Adrenal gland (tissue), 12 donors: ENCODE results near the gene FBLN2. TPM values are rescaled to one million over a fixed set of nuclear protein-coding genes. Genes with fewer than 3 reads are reported as not detected.

Source experiments
- DNase-seq, 7 donors: peaks; one replicate each; pipeline ENCODE4 v3.0.0-alpha.2; 2019 to 2020
- H3K27ac ChIP-seq, 5 donors: fragments of 200-600 bp; sonication (generic) in 4 of 5; 1 replicate in 3 of 5; 2 replicates in 2 of 5; pipeline versions ENCODE4 v1.5.1 to v1.8.0; 2016 to 2020; ENCODE audit warnings: mild to moderate bottlenecking in 1 of 5
- H3K27me3 ChIP-seq: fragments of 200-600 bp; 2 replicates; pipeline ENCODE4 v1.8.0; 2021
- H3K36me3 ChIP-seq, 2 donors: fragments of 200-600 bp; replicated peaks in 1 of 2; 1 replicate in 1 of 2; 2 replicates in 1 of 2; pipeline versions ENCODE4 v1.5.1 to v1.8.0; 2018 to 2022
- H3K4me1 ChIP-seq, 2 donors: fragments of 200-600 bp; replicated peaks in 1 of 2; 1 replicate in 1 of 2; 2 replicates in 1 of 2; pipeline versions ENCODE4 v1.5.1 to v1.8.0; 2018 to 2021
- H3K4me3 ChIP-seq, 4 donors: fragments of 200-600 bp; sonication (generic) in 3 of 4; one replicate each; pipeline ENCODE4 v1.5.1; 2016 to 2018
- H3K9me3 ChIP-seq, 3 donors: fragments of 200-600 bp; sonication (generic) in 1 of 3; replicated peaks in 1 of 3; 1 replicate in 2 of 3; 2 replicates in 1 of 3; pipeline versions ENCODE4 v1.5.1 to v1.8.0; 2016 to 2021
- CTCF ChIP-seq, 6 experiments: fragments of 450-650 bp in 4 of 6; fragments of 200-600 bp in 2 of 6; sonication (generic) in 1 of 6; IDR thresholded peaks; 1 replicate in 5 of 6; 2 replicates in 1 of 6; pipeline versions ENCODE4 v1.5.1 to v1.8.0; 2016 to 2021; ENCODE audit warnings: antibody characterized with exemption in 6 of 6, mild to moderate bottlenecking in 2 of 6, moderate library complexity in 1 of 6
- POLR2A ChIP-seq, 2 donors: fragments of 450-650 bp; IDR thresholded peaks; one replicate each; pipeline ENCODE4 v1.6.1; 2017; ENCODE audit warnings: antibody characterized with exemption in 2 of 2, mild to moderate bottlenecking in 2 of 2, moderate library complexity in 1 of 2
- WGBS, 4 donors: extraction: QIAGEN DNeasy Blood & Tissue Kit in 2 of 4; methylation state at CpG; one replicate each; pipeline versions ENCODE4 v1.1.5 to v1.1.7; 2013 to 2017; 5-methylcytosine and 5-hydroxymethylcytosine counted together
- intact Hi-C, 2 donors: fragments of 100-400 bp; cut with DNase I; formaldehyde crosslinking; loops; one replicate each; pipeline versions ENCODE4 v1.14.1 to v1.15.0; 2022 to 2023
- polyA plus RNA-seq, 3 donors: library from polyadenylated mRNA; stranded (reverse); fragments of 200-250 nt in 2 of 3; fragments of 350-450 nt in 1 of 3; fragmentation: Illumina TruSeq in 1 of 3; extraction: RNeasy Lipid Tissue Mini Kit (QIAGEN cat#74804) in 1 of 3; gene quantifications; one replicate each; pipeline ENCODE4 v1.2.3, GENCODE V29; 2013 to 2014
- total RNA-seq, 9 donors: library from RNA; depleted of rRNA in 4 of 9; stranded (reverse); fragments of >200 nt in 4 of 9; fragments of 120-200 nt in 1 of 9; fragmentation: NEBNext Ultra II Directional in 1 of 9; extraction: Animal tissue kit (Norgen Biotek cat#: 25700) in 1 of 9; gene quantifications; one replicate each; pipeline versions ENCODE4 v1.1.0 to v1.2.4, GENCODE V29; 2013 to 2023
- donor health status: healthy with polysubstance abuse.
- donor health status: Bipolar disorder and iron deficiency.
- donor health status: DM: yes; HTN: yes; CAD: no.
- donor health status: DM: no; HTN: no; CAD: no.
- donor health status: DM: no; HTN: no; CAD: no.
- donor health status: DM: yes; HTN: yes; CAD: no.

The FBLN2 gene
- total and polyA plus RNA-seq, 12 donors: 1.8 to 31.5 (median 7.0) TPM

- TF ChIP-seq POLR2A (IDR thresholded peaks at IDR 0.05) (no peak), CTCF (IDR thresholded peaks at IDR 0.05) (no peak)
- Histone ChIP-seq H3K9me3 (no peaks in the 10 kb centered on the region), H3K4me1 (no peaks in the 10 kb centered on the region), H3K27me3 (no peaks in the 10 kb centered on the region), H3K27ac (no peak overlapping the region), H3K36me3 (no peaks in the 10 kb centered on the region), H3K4me3 (no peak overlapping the region)
- DNase-seq: no peak
- 93 to 97% (median 94%) methylated on average over 12 to 14 of the region's 14 CpGs for WGBS, 4 donors
- intact Hi-C loops: no loop called here
Observed at GRCh38 chr3:13577181-13578121, 28.5 kb downstream of the FBLN2 start.

- Histone ChIP-seq H3K4me1 (no peaks in the 10 kb centered on the region), H3K36me3 (no peaks in the 10 kb centered on the region), H3K9me3 (no peaks in the 10 kb centered on the region), H3K27ac (no peak overlapping the region), H3K27me3 (no peaks in the 10 kb centered on the region), H3K4me3 (no peak overlapping the region)
- intact Hi-C loops: no loop called here
- TF ChIP-seq POLR2A (IDR thresholded peaks at IDR 0.05) (no peak), CTCF (IDR thresholded peaks at IDR 0.05) (no peak)
- 73 to 86% (median 77%) methylated on average over 2 of the region's 2 CpGs for WGBS, 4 donors
- no peak for DNase-seq
Observed at GRCh38 chr3:13578251-13578650, 29.3 kb downstream of the FBLN2 start.

DNA sequence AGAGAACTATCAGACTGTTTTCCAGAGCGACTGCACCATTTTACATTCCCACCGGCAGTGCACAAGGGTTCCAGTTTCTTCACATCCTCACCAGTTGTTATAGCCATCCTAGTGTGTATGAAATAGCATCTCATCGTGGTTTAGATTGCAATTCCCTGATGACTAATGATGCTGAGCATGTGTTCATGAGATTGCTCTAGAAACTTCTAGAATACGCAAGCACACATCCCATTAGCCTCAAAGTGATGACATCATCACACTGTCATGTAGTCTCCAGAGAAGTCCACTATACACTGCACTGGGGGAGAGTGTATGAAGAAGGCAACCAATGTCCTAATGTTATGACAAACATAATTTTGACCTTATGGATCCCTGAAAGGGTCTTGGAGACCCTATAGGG is 30.1 kb downstream of the FBLN2 start:
- DNase-seq: no peak
- no peaks in the 10 kb centered on the region for H3K9me3 ChIP-seq
- H3K4me3 ChIP-seq: no peak overlapping the region
- 68 to 82% (median 75%) methylated on average over 4 of the region's 4 CpGs for WGBS, 4 donors
- intact Hi-C loops: no loop called here
- H3K27me3 ChIP-seq: no peaks in the 10 kb centered on the region
- TF ChIP-seq POLR2A (IDR thresholded peaks at IDR 0.05) (no peak), CTCF (IDR thresholded peaks at IDR 0.05) (no peak)
- no peaks in the 10 kb centered on the region for H3K4me1 ChIP-seq
- no peak overlapping the region for H3K27ac ChIP-seq
- no peaks in the 10 kb centered on the region for H3K36me3 ChIP-seq

- Histone ChIP-seq H3K27me3 (no peaks in the 10 kb centered on the region), H3K9me3 (no peaks in the 10 kb centered on the region), H3K4me1 (no peaks in the 10 kb centered on the region), H3K4me3 (no peak overlapping the region), H3K27ac (no peak overlapping the region), H3K36me3 (no peaks in the 10 kb centered on the region)
- DNase-seq: no peak
- WGBS, 4 donors: 75 to 82% (median 81%) methylated on average over 20 of the region's 20 CpGs
- TF ChIP-seq POLR2A (IDR thresholded peaks at IDR 0.05) (no peak), CTCF (IDR thresholded peaks at IDR 0.05) (no peak)
- intact Hi-C loops: no loop called here
Observed at GRCh38 chr3:13580256-13581023, 31.5 kb downstream of the FBLN2 start.
